ENCODE measurements around the gene MAGED2.
A peak's percentile ranks its signal among the peaks of the same experiment; 100 is the strongest.
"Not testable (repeated sequence)": the region's sequence is repeated elsewhere in the genome, so short reads cannot be mapped to it uniquely, and the experiment has no call there.

The MAGED2 gene, protein sequence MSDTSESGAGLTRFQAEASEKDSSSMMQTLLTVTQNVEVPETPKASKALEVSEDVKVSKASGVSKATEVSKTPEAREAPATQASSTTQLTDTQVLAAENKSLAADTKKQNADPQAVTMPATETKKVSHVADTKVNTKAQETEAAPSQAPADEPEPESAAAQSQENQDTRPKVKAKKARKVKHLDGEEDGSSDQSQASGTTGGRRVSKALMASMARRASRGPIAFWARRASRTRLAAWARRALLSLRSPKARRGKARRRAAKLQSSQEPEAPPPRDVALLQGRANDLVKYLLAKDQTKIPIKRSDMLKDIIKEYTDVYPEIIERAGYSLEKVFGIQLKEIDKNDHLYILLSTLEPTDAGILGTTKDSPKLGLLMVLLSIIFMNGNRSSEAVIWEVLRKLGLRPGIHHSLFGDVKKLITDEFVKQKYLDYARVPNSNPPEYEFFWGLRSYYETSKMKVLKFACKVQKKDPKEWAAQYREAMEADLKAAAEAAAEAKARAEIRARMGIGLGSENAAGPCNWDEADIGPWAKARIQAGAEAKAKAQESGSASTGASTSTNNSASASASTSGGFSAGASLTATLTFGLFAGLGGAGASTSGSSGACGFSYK

DNA sequence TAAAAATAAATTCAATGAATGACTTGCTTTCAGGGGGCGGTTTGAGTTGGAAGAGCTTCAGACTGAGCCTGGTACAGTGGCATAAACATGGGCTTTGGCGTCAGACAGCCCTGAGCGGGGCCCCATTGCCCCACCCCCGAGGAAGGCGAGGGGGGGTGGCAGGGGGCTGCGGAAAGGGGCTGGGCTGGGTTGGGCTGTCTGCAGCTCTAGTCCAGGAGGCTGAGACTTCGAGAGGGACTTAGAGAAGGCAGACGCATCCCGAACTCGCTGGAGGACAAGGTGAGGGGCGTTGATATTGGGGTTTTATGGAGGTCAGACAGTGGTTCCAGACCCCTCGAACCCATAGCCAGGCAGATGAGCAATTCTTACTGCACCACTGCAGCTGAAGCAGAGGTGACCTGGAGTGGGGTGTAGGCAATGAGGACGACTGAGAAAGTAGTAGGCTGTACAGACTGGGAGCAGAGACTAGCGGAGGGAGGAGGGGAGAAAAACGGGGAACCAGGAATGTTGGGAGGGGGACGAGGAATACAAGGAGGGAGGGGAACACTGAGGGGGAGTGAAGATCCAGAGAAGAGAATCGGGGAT is at the start of gene MAGED2:
MAGED2 (plus strand) TSS at position 222 of the 585 bp plus-strand sequence. CDS start 1,587 bp downstream, outside the sequence.
- DNase-seq: peak in 2 of 3 experiments; percentile 50 to 65

DNA sequence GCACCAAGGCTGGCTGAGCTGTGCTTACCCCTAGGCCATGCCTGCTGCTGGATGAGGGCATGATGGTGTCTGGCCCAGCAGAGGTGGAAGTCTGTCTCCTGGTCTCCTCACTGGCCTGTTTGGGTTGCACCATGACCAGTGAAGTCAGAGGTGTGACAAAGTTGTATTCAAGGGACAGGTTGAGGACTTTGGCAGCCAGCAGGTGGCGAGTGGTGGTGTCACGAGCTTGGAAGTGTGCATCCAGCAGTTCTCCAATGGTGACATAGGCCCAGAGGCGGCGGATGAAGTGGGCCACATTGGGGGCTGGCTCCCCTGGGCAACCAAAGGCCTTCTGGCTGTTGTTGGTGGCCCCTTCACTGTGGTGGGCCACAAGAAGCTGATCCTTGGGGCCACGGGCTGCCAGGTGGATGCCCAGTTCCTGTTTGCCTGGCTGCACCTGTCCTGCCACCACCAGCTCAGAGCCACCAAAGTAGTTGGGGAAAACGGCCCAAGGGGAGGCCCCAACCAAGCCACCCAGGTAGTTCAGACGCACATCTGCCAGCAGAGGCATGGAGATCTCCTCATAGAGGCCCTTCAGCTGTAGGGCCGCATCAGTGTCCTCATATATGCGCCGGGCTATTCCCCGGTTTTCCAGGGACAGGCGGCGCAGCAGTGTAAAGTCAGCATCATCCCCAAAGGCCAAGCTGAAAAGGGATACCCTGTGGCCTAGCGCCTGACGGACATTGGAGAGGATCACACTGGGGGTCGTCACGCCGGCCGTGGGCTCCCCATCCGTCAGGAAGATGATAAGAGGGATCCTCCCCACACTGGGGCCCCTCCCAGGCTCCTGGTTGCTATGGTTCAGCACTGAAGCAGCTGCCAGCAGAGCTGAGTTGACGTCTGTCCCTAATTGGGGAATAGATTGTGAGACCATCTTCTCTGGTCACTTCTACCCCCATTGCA is 49.2 kb upstream of the MAGED2 start:
- no peak for DNase-seq

DNA sequence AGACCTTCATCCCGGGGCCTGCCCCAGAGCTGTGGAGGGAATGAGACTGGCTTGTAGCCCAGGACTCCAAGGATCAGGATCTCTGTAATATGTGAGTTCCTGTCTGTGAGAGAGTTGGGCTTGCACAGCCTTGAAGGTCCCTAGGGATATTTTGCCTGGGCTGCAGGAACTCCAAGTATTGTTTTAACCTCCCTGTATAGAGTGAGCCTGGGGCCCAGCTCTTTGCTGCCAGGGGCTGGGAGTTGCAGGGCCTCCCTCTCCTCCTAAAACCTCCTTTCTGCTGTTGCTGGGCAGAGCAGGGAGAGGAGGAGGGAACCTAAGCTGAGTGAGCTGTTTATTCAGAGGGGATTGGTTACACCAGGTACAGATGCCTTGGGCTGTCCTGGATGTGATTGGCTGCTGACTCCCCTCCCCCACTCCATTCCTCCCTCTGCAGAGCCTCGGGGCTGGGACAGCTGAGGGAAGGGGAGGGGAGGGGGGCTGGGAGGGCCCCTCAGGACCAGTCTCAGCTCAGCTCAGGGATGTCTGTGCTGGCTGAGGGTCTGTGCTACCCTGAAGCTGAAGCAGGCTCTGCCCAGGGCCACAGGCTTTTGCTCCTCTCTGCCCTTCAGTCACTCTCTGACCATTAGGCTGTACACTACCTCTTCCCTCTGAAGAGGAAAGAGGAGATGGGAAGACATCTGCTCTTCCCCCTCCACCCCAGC is 33.0 kb upstream of the MAGED2 start:
- DNase-seq: not testable (repeated sequence)

DNA sequence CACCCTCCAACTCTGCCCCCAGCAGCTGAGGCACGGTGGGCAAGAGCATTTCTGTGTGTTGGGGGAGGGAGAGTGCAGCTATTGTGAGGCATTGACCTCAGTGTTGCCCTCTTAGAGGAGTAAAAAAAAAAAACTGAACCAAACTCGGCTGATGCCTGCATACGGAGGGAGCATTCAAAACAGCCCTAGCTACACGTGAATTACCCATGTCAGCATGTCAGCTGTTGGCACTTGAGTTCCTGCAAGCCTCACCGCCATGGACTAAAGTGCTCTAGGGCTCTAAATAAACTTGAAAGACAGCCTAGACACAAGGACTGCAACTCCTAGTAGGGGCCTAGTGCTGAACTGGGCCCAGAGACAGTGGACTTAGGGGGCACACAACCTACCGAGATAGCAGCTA is 31.5 kb upstream of the MAGED2 start:
- no peak for DNase-seq

DNA sequence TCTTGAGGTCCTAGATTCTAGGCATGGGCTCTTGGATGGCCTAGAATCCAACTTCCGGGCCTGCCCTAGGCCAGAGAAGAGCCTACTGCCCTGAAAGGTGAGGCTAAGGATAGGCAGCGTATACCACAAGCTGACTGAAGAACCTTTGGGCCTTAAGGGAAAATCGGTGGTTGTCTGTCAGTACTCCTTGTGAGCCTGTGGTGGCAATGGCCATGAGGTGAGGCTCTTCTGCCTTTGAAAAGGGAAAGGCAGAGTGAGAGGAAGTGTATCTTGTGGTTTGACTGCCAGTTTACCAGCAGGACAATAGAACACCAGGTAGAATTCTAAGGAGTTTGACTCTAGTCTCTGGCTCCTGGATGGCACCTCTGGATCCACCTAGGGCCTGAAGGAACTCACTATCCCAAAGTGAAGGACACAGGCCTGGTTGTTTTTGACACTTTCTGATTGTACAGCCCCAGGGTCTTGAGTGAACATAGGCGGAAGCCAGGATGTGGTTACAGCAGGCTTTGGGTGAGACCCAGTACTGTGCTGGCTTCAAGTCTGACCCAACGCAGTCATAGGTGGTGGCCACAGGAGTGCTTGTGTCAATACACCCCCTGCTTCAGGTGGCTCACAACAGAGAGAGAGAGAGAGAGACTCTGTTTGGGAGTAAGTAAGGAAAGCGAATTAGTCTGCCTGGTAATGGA is 30.4 kb upstream of the MAGED2 start:
- no peak for DNase-seq

DNA sequence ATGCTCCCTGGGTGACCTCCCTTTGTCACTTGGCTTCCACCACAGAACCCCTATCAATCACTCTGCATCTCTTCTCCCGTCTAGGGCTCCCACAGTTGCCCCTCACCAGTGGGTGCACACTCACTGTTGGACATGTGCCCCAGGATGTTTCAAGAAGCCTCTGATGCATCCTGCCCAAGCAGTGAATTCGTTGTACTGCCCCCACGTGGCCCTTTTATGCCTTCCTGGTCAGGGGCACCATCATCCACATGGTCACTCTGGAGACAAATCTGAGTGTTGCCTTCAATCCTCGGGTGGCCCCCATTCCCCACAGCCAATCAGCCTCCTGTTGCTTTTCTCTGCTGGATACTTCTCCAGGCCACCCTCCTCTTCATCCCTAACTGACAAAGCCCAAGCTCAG is 21.6 kb upstream of the MAGED2 start:
- no peak for DNase-seq

DNA sequence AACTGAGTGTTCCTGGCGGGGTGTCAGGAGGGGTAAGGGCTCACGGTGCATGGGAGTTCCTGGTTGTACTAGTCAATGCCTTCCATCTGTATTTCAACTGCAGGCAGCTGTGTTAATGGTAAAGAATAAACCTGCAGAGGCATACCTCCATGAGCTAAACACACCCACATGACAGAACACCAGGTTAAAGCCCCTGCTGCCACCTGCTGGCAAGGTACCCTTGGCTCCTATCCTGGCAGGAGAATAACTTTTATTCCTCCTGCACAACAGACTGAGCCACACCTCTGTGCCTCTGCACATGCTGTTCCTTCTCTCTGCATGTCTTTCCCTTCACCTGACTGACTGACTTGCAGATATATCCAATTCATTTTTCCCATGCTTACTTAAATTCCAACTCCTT is 20.6 kb upstream of the MAGED2 start:
- peak in 1 of 3 experiments; percentile 22 for DNase-seq

DNA sequence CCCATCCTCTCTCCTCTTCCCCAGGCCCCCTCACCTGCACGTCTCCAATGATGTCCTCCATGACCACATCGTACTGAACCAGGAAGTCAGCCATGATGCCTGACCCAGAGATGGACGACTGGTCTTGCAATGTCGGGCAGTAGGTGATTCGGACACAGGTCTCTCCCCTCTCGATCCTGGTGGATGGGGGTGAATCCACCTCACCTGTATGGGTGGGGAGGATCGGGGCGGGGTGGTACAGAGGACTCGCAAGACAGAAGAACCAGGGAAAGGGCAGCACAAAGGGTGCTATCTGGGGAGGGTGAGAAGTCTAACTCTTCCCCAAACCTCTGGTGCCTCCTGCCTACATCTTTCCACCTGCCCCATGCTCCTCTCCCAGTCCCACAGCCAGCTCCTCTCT is 19.1 kb upstream of the MAGED2 start:
- DNase-seq: no peak

DNA sequence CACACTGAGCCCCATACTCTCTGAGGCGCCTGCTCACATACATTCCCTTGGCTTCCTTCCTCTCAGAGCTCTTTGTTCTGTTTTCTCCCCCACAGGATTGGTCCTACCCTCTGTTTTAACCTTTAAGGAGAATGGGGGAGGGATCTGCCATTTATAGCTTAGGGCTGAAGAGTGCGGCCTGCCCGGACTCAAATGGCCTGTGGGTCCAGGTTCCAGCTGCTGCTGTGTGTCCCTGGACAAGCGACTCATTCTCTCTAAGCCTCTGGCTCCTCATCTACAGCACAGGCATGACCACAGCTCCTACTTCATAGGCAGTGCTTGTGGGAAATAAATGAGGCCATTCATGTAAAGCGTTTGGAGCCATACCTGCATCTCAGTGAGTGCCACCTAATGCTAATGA is 18.1 kb upstream of the MAGED2 start:
- not testable (repeated sequence) for DNase-seq

DNA sequence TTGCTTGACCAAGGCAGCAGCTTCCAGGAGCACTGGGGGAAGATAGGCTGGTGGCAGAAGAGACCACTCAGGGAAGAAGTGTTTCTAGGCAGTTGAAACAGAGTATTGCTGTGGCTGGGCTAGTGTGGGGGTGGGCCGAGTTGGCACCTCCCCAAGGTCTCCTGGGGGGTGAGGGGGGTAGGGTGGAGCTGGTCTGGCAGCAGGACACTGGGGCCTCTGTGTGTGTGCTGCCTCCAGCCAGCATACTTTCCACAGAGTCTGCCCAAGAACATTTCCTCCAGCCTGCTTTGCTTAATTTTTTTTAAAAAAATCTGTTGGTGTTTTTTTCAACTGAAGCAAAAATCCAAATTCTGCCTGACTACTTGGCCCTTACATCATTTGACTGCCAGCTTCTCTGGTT is 13.5 kb upstream of the MAGED2 start:
- no peak for DNase-seq

DNA sequence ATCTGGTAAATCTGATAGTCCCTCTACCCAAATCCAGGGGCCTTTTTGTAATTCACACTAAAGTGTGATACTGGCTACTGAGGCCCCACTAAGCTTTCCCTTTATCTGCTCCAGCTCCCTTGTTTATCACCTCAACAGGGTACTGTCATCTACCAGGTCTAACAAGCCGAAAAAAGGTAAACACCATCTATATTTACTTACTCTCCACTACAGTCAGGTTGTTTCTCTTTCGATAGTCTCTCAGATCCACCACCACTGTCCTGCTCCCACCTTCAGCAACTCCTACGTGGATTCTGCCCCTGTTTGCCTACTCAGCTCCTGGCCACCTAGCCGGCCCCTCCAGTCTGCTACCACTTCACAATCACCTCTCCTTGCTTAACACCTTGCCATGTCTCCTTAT is 12.8 kb upstream of the MAGED2 start:
- no peak for DNase-seq

DNA sequence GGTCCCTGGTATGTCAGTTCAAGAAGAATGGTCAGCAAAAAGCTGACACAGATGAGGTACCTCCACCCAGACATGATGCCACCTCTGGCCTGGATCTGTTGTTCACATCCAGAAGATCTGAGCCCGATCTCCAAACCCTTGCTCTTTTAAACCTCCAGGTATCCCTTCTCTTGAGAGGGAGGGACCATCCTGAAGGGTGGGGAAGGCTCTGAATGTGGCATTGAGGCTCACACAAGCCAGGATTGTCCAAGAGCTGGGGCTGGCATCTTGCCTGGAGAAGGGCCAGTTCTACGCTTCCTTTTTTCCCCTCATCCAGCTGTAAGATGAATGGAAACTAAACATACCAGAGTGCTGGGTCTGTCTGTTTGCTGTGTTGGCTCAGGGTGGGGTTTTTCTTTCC is 9.4 kb upstream of the MAGED2 start, which contains the start of gene ITIH6:
ITIH6 (minus strand) TSS at position 119 of the 400 bp plus-strand sequence; CDS start at position 74, 45 bp downstream.
- DNase-seq: no peak

DNA sequence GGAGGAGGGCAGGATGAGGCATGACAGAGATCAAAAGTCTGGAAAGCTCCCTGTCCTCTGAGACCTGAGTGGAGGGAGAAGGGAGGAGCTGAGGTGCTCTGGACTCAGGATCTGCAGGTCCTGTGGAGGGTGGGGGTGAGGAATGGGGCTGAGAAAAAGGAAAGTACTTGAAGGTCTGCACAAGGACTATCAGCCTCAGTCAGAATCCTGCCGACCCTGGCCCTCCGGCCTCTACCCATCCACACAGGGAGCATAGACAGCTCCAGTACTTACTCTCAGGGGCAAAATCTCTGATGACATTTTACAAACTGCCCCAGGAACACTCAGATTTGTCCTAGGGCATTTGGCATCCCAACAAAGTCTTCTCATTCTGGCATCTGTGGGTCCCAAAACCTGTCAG is 8.5 kb upstream of the MAGED2 start:
- no peak for DNase-seq

DNA sequence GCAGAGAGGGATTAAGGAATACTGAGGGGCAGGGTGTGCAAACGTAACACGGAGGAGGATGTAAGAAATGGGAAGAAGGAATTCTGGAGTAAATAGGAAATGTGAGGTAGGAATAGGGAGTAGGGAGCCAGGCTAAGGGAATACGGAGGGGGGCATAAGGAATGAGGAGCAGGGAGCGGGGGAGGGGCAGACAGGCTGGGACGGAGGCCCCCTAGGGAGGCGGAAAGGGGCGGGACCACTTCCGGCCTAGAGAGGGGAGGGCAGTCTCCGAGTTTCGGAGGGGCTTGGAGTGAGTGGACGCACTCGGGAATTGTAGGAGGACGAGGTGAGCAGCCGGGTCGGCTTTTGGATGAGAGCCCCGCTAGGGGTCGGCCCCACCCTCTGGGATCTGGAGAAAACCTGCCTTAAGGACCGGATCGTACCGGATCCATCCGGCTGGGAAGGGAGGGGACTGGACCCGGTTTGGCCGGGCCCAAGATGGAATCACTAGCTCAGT is 612 bp downstream of the MAGED2 start:
- DNase-seq: peak; percentile 4 to 86 (median 76)

DNA sequence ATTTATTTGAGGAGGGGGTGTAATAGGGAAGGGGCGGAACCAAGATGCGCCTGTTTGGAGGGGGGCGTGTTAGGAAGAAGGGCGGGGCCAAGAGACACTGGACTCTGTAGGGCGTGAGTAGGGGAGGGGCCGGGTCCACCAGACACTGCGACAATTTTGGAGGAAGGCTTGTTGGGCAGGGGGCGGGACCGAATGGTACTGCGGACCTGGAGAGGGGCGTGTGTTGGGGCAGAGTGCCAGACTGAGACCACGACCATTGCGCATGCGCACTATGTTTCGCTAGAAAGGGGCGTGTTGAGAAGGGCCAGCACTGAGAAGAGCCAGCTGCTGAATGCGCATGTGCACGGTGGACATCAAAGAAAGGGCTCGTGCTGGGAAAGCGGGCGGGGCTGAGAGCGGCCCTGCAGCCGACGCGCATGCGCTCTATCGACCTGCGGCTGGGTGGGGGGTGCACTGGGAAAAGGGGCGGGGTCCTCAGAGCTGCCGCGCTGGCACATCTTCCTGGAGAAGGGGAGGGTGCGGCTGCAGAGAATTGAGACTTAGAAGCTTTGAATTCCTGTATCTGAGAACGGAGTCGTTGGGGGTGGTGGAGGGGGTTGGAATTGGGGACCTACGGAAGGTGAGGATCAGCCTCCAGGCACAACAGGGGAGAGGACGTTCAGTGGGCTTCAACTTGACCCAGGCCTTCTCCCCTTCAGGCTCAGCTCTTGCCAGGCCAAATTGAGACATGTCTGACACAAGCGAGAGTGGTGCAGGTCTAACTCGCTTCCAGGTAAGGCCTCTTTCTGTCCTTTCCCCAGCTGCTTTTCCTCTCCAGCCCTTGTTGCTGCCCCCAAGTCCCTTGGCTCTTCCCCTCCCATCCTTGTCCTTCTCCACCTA is 1.3 kb downstream of the MAGED2 start:
- peak; percentile 87 to 98 (median 91) for DNase-seq

DNA sequence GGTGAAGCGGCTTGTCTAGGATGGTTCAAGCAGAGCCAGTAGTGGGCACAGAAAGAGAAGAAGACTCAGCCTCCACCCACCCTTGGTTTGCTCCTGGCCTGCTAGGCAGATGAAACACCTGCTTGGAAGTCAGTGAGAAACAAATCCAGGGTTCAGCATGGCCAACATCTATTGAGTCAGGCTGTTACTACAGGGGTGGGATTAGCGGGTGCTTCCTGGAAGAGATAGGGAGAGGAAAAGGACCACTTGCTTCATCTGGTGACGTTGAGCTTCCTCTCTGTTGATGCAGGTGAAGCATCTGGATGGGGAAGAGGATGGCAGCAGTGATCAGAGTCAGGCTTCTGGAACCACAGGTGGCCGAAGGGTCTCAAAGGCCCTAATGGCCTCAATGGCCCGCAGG is 3.0 kb downstream of the MAGED2 start:
- no peak for DNase-seq

DNA sequence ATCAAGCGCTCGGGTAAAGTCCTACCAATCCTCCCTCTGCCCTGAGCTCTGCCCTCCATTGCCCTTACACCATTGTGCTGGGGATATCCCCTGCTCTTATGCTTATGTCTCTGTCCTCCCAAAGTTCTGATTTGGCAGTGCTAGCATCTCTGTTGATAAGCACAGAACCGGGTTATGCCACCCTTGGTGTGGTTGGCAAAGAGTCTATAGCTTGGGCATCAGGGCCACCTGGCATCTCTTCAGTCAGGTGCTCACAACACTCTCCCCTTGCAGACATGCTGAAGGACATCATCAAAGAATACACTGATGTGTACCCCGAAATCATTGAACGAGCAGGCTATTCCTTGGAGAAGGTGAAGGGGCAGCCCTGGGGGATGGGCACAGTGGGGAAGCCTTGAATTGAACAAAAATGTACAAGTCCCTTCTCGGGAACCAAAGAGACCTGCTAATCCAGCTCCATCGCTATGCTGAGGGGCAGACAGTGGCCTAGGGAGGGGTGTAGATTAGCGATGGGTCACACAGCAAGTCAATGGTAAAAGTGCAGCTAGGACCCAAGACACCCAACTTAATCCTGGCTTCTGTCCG is 3.8 kb downstream of the MAGED2 start:
- DNase-seq: no peak

DNA sequence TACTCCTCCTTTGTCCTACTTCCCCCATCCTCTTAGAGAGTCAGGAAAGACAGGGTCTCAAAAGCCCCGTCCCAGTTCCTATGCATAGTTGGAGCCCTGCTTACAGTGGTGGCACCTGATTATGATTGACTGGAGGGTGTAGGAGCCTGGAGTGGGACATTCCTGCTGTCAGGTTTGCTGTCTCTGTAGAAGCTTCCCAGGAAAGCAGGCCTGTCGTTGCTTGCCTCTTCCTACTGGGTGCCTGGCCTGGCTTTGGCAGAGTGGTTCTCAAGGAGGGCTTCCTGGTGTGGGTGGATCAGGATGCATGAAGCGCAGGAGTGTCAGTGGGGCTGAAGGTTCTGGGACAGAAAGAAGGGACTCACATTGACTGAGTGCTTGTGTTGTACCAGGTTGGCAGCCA is 4.8 kb downstream of the MAGED2 start:
- DNase-seq: no peak

DNA sequence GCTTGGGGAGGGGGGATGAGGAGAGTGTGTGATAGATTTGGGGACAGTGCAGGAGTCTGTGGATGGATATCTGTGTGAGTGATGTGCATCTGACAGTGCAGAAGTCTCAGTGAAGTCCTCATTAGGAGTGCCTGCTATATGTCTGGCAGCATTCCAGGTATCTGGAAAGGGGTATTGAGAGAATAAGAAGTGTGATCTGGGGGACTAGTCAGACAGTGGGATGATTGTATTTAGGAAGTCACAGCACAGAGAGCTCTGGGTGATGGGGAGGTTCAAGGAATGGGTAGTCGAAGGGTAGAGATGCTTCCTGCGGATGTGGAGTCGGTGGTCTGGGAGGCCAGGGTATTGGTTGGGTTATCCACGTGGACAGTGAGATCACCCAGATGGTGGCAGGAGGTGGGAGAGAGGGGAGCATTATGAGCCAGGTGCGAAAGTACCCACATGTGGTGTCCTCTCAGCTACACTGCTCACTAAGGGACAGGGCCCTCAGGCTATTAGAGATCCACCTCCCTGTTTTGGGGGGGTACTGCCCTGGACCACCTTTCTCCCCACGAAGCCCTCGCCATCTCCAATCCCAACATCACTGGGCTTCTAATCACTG is 9.8 kb downstream of the MAGED2 start:
- DNase-seq: no peak

Measured in NCI-H1417 (cell line).